PC-3 (cell line): Measurements from ENCODE around the gene DLL4. TPM values are rescaled to one million over a fixed set of nuclear protein-coding genes. Genes with fewer than 3 reads are reported as not detected.

Experiments
- ATAC-seq: fragments of 200-7000 bp; cut with Tn5 transposase; 2 replicates; pipeline ENCODE4 v1.9.1; 2020; ENCODE audit warnings: mild to moderate bottlenecking, moderate library complexity
- BruUV-seq: library from RNA; stranded (reverse); fragments of 400-500 nt; replicated peaks from 2 replicates; lab custom pipeline; 2021; lab: Mats Ljungman, UMichigan
- CTCF ChIA-PET: fragments of 300-600 bp; sonication (Branson Sonifier 250); formaldehyde crosslinking; loops from one replicate; lab custom pipeline; 2022; ENCODE audit warnings: antibody characterized with exemption; lab: Charles Lee
- POLR2A ChIA-PET: fragments of 300-600 bp; sonication (Branson Sonifier 250); formaldehyde crosslinking; loops from one replicate; lab custom pipeline; 2022; ENCODE audit warnings: antibody characterized with exemption; ENCODE audit not compliant: unreplicated experiment; lab: Charles Lee
- DNase-seq: peaks from one replicate; pipeline ENCODE4 v3.0.0-alpha.2; 2015
- H2AFZ ChIP-seq: fragments of 300-600 bp; sonication (generic); 2 replicates; pipeline ENCODE4 v1.6.0; 2016; ENCODE audit warnings: antibody characterized with exemption, low read length
- H3F3A ChIP-seq: fragments of 300-600 bp; sonication (generic); one replicate; pipeline ENCODE4 v1.6.0; 2017; ENCODE audit warnings: antibody characterized with exemption, low read length, control low read depth, mild to moderate bottlenecking; ENCODE audit not compliant: unreplicated experiment
- H3K27ac ChIP-seq: fragments of 300-600 bp; sonication (generic); 2 replicates; pipeline ENCODE4 v1.5.1; 2016; ENCODE audit warnings: mild to moderate bottlenecking, low read length
- H3K27me3 ChIP-seq: fragments of 300-600 bp; sonication (generic); 2 replicates; pipeline ENCODE4 v1.6.1; 2016; ENCODE audit warnings: low read length, mixed read lengths
- H3K36me3 ChIP-seq: fragments of 300-600 bp; sonication (generic); 2 replicates; pipeline ENCODE4 v1.6.1; 2016; ENCODE audit warnings: low read depth, mixed run types, low read length, mixed read lengths
- H3K4me1 ChIP-seq: fragments of 300-600 bp; sonication (generic); 2 replicates; pipeline ENCODE4 v1.5.1; 2016; ENCODE audit warnings: low read length; ENCODE audit not compliant: insufficient read depth
- H3K4me2 ChIP-seq: fragments of 300-600 bp; sonication (generic); 2 replicates; pipeline ENCODE4 v1.6.0; 2016; ENCODE audit warnings: low read length
- H3K4me3 ChIP-seq: fragments of 300-600 bp; sonication (generic); 2 replicates; pipeline ENCODE4 v1.5.1; 2016; ENCODE audit warnings: mild to moderate bottlenecking, low read length, mixed read lengths
- H3K79me2 ChIP-seq: fragments of 300-600 bp; sonication (generic); 2 replicates; pipeline ENCODE4 v1.6.1; 2017; ENCODE audit warnings: low read length, mixed read lengths
- H3K9ac ChIP-seq: fragments of 300-600 bp; sonication (generic); 2 replicates; pipeline ENCODE4 v1.6.0; 2016; ENCODE audit warnings: mild to moderate bottlenecking, low read length
- H3K9me2 ChIP-seq: fragments of 300-600 bp; sonication (generic); replicated peaks from 2 replicates; pipeline ENCODE4 v1.6.1; 2016; ENCODE audit warnings: mixed run types, low read length, mixed read lengths
- H3K9me3 ChIP-seq: fragments of 300-600 bp; sonication (generic); 2 replicates; pipeline ENCODE4 v1.6.1; 2016; ENCODE audit warnings: low read length, mixed read lengths
- H4K20me1 ChIP-seq: fragments of 300-600 bp; sonication (generic); 2 replicates; pipeline ENCODE4 v1.6.1; 2016; ENCODE audit warnings: low read length, mixed read lengths
- EZH2 ChIP-seq: fragments of 300-600 bp; sonication (generic); IDR thresholded peaks from one replicate; pipeline ENCODE4 v1.6.1; 2017; ENCODE audit warnings: antibody characterized with exemption, mild to moderate bottlenecking, low read length; ENCODE audit not compliant: unreplicated experiment
- EZH2phosphoT487 ChIP-seq: fragments of 300-600 bp; sonication (generic); IDR thresholded peaks from 2 replicates; pipeline ENCODE4 v1.6.1; 2018; ENCODE audit warnings: mild to moderate bottlenecking, antibody characterized with exemption, low read length, borderline replicate concordance
- intact Hi-C: fragments of 100-400 bp; cut with micrococcal nuclease; formaldehyde crosslinking; loops from 2 replicates; pipeline ENCODE4 v1.9.0; 2023
- total RNA-seq: library from RNA; depleted of rRNA; stranded (reverse); fragments of >200 nt; gene quantifications from 2 replicates; pipeline ENCODE4 v1.2.3, GENCODE V29; 2014
- TF ChIP-seq, protein P1 (sequence below): fragments of 300-600 bp; sonication (generic); conservative IDR thresholded peaks from 2 replicates; pipeline ENCODE4 v1.5.1; 2017; ENCODE audit warnings: antibody characterized with exemption, low read depth, mild to moderate bottlenecking, low read length

Gene DLL4
- total RNA-seq, 1 experiment from 2014 or later = 2.2 TPM

DNA sequence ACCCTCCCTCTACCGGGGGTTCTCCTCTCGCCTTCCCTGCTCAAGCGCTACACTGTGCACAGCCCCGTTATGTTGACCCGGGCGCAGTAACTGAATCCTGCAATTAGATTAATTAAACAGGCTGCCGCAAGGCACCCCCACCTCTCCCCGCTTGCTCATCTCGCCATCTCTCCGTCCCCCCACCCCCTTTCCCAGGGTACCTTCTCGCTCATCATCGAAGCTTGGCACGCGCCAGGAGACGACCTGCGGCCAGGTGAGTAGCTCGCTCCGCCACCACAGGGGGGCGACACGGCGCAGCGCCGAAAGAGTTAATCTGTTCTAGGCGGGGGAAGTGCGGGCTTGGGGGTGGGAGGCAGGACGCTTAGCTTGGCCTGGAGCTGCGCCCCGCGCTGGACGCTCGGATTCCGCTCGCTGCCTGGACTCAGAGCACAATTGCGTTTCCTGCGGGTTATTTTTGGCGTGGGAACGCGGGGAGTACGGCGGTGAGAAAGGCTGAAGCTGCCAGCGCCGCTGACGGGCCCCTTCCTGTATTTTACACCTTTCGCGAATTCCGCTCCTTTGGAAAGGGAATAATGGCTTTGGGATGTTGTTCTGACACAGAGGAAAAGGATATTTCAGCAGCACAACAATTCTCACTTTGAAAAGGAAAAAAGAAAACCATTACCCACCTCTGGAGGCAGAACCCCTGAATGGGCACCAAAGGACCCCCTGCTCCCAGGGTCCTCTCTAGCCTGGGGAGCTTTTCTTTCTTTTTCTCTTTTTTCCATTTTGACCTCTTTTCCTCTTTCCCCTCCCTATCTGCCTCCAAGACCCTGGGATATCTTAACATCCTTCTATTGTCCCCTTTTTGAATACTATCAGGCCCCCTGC is 1.5 kb downstream of the DLL4 start:
- no peaks in the 10 kb centered on the region for H3F3A ChIP-seq
- intact Hi-C loops = loop anchor here (10.0 kb wide), 1 partner anchor 254 kb away; no protein-coding TSS in a partner anchor
- H3K79me2 ChIP-seq = no peaks in the 10 kb centered on the region
- H3K9ac ChIP-seq = no peak overlapping the region
- H3K9me2 ChIP-seq = no peaks in the 10 kb centered on the region
- no peaks in the 10 kb centered on the region for H4K20me1 ChIP-seq
- H3K4me3 ChIP-seq = peak overlapping the region; percentile 76
- H3K4me1 ChIP-seq = peaks cover 49% of the 10 kb centered on the region
- no peaks in the 10 kb centered on the region for H3K9me3 ChIP-seq
- H2AFZ ChIP-seq = peak overlapping the region; percentile 85
- H3K36me3 ChIP-seq = no peaks in the 10 kb centered on the region
- POLR2A ChIA-PET = interaction anchor here (0.6 to 0.7 kb wide), 2 partner anchors 9 to 236 kb away, joined by 3 to 7 read pairs; no protein-coding TSS in a partner anchor
- TF ChIP-seq, protein P1, sequence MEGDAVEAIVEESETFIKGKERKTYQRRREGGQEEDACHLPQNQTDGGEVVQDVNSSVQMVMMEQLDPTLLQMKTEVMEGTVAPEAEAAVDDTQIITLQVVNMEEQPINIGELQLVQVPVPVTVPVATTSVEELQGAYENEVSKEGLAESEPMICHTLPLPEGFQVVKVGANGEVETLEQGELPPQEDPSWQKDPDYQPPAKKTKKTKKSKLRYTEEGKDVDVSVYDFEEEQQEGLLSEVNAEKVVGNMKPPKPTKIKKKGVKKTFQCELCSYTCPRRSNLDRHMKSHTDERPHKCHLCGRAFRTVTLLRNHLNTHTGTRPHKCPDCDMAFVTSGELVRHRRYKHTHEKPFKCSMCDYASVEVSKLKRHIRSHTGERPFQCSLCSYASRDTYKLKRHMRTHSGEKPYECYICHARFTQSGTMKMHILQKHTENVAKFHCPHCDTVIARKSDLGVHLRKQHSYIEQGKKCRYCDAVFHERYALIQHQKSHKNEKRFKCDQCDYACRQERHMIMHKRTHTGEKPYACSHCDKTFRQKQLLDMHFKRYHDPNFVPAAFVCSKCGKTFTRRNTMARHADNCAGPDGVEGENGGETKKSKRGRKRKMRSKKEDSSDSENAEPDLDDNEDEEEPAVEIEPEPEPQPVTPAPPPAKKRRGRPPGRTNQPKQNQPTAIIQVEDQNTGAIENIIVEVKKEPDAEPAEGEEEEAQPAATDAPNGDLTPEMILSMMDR = peak; percentile 95
- no peak for TF ChIP-seq EZH2
- H3K27ac ChIP-seq = no peak overlapping the region
- H3K27me3 ChIP-seq = peaks cover 25% of the 10 kb centered on the region
- BruUV-seq = no TSS peak
- ATAC-seq = peak; percentile 5
- peak; percentile 73 for DNase-seq
- peak overlapping the region; percentile 97 for H3K4me2 ChIP-seq
- CTCF ChIA-PET = interaction anchor here (0.5 to 2.0 kb wide), 8 partner anchors 11 to 192 kb away, joined by 6 to 18 read pairs (median 9); no protein-coding TSS in a partner anchor

DNA sequence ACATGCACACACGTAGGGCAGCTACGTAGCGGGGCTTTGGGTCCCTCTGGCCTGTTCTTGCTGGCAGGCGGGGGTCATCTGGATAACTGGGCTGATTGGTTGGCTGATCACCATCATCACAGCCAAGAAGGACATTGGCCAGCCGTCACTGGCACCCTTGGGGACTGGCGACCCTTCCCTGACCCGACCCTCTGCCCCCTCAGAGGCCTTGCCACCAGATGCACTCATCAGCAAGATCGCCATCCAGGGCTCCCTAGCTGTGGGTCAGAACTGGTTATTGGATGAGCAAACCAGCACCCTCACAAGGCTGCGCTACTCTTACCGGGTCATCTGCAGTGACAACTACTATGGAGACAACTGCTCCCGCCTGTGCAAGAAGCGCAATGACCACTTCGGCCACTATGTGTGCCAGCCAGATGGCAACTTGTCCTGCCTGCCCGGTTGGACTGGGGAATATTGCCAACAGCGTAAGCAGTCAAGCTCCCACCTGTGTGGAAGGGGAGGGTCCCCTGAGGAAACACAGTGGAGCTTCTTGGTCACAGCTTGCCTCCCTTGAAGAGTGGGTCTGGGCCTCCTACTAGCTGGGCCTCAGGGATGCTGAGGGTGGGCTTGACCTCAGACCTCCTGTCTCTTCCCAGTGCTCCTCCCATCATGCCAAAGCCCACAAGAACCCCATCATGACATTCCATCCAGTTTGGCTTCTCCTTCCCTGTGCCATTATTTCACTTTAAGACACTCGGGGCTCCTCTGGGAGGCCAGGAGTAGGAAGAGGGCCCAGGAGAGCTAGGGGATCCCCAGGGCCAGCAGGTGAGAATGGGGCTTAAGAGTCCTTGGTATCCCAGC is 2.4 kb downstream of the DLL4 start:
- no peak overlapping the region for H3K27ac ChIP-seq
- ChIA-PET CTCF (interaction anchor here (1.2 to 2.0 kb wide), 2 partner anchors 26 to 87 kb away, joined by 9 to 16 read pairs; no protein-coding TSS in a partner anchor), POLR2A (no interaction called here)
- H2AFZ ChIP-seq = no peak overlapping the region
- H3K4me2 ChIP-seq = peak overlapping the region; percentile 97
- H3K36me3 ChIP-seq = no peaks in the 10 kb centered on the region
- DNase-seq (no peak), ATAC-seq (no peak)
- no peaks in the 10 kb centered on the region for H3K9me3 ChIP-seq
- H3K9ac ChIP-seq = no peak overlapping the region
- peaks cover 49% of the 10 kb centered on the region for H3K4me1 ChIP-seq
- no peaks in the 10 kb centered on the region for H4K20me1 ChIP-seq
- TF ChIP-seq EZH2 (no peak), EZH2phosphoT487 (no peak)
- TF ChIP-seq, protein P1 = no peak
- no peaks in the 10 kb centered on the region for H3K79me2 ChIP-seq
- H3K9me2 ChIP-seq = no peaks in the 10 kb centered on the region
- no TSS peak for BruUV-seq
- peaks cover 21% of the 10 kb centered on the region for H3K27me3 ChIP-seq
- intact Hi-C loops = loop anchor here (10.0 kb wide), 1 partner anchor 253 kb away; no protein-coding TSS in a partner anchor
- H3K4me3 ChIP-seq = peak overlapping the region; percentile 76; the same call in 1 of the 2 replicates
- H3F3A ChIP-seq = no peaks in the 10 kb centered on the region
